ENCODE data around the gene UNC45A.

The UNC45A gene

DNA sequence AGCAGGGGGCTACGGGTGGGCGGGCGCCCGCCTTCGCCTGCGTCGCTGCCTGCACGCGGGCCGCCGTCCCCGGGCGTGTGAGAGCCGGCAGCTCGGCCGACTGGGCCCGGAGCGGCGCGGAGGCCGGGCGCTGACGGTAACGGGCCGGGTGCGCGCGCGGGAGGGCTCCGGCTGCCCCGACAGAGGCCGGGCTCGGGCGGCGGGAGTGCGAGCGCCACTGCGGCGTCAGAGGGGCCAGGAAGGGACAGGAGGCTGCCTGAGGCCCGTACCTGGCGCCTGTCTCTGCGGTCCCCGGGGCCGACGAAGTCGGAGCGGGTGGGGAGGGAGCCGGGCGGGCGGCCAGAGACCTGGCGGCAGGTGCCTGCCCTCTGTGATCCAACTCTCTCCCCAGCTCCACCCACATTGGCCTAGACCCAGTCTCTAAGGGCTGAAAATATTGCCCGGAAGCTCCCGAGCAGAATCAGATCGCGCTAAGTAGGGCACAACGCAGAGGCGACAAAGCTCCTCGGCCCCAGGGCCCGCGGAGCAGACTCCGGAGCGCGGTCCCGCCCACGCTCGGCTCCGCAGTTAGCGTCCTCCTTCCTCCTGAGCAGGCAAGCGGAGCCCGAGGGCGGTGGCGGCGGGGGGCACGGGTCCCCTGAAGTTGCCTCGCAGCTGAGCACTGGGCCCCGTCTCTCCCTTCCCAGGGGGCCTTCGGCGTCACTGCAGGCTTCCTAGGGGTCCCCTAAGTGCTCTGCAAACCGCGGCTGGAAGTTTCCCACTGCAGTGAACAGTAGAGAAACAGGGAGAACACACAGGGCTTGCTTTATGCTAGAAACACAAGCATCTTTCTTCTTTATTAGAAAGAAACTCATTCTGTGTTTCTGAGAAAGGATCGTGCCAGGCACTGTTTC is 32.0 kb upstream of the UNC45A start, which contains the start of gene MAN2A2:
TSS of gene MAN2A2 (plus strand) at position 463 of the 893 bp plus-strand sequence. CDS start 906 bp downstream, outside the sequence.
- Histone ChIP-seq H3K4me3 (ENCODE audit: low read depth, low read length) (peak within 1 kb of the TSS; percentile 49), H3K9me3 (ENCODE audit: severe bottlenecking) (no peaks in the 10 kb centered on the region), H3K27ac (no peak within 1 kb of the TSS), H3K27me3 (ENCODE audit: insufficient read depth, low read depth, severe bottlenecking) (peaks cover 64% of the 10 kb centered on the region), H3K36me3 (no peaks in the 10 kb centered on the region)
- peak; percentile 36 for DNase-seq
- TF ChIP-seq, protein P1, sequence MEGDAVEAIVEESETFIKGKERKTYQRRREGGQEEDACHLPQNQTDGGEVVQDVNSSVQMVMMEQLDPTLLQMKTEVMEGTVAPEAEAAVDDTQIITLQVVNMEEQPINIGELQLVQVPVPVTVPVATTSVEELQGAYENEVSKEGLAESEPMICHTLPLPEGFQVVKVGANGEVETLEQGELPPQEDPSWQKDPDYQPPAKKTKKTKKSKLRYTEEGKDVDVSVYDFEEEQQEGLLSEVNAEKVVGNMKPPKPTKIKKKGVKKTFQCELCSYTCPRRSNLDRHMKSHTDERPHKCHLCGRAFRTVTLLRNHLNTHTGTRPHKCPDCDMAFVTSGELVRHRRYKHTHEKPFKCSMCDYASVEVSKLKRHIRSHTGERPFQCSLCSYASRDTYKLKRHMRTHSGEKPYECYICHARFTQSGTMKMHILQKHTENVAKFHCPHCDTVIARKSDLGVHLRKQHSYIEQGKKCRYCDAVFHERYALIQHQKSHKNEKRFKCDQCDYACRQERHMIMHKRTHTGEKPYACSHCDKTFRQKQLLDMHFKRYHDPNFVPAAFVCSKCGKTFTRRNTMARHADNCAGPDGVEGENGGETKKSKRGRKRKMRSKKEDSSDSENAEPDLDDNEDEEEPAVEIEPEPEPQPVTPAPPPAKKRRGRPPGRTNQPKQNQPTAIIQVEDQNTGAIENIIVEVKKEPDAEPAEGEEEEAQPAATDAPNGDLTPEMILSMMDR (IDR thresholded peaks at IDR 0.05; ENCODE audit: low read depth, low read length) = no peak

GRCh38 chr15:90903733-90904536 is 31.1 kb upstream of the UNC45A start:
- Histone ChIP-seq H3K9me3 (ENCODE audit: severe bottlenecking) (no peaks in the 10 kb centered on the region), H3K27me3 (ENCODE audit: insufficient read depth, low read depth, severe bottlenecking) (peaks cover 65% of the 10 kb centered on the region), H3K36me3 (no peaks in the 10 kb centered on the region), H3K27ac (no peak overlapping the region), H3K4me3 (ENCODE audit: low read depth, low read length) (no peak overlapping the region; the same call in 1 of the 2 replicates)
- DNase-seq = peak; percentile 30
- TF ChIP-seq, protein P1 (IDR thresholded peaks at IDR 0.05; ENCODE audit: low read depth, low read length) = peak; percentile 27

GRCh38 chr15:90904746-90905145 is 30.3 kb upstream of the UNC45A start:
- H3K27me3 ChIP-seq (ENCODE audit: insufficient read depth, low read depth, severe bottlenecking) = peaks cover 59% of the 10 kb centered on the region
- no peak overlapping the region for H3K27ac ChIP-seq
- H3K9me3 ChIP-seq (ENCODE audit: severe bottlenecking) = no peaks in the 10 kb centered on the region
- no peak for DNase-seq
- H3K36me3 ChIP-seq = no peaks in the 10 kb centered on the region
- H3K4me3 ChIP-seq (ENCODE audit: low read depth, low read length) = no peak overlapping the region
- TF ChIP-seq, protein P1 (IDR thresholded peaks at IDR 0.05; ENCODE audit: low read depth, low read length) = no peak

GRCh38 chr15:90905306-90906180 is 29.5 kb upstream of the UNC45A start:
- TF ChIP-seq, protein P1 (IDR thresholded peaks at IDR 0.05; ENCODE audit: low read depth, low read length) = no peak
- no peak for DNase-seq
- Histone ChIP-seq H3K27ac (no peak overlapping the region), H3K4me3 (ENCODE audit: low read depth, low read length) (no peak overlapping the region), H3K9me3 (ENCODE audit: severe bottlenecking) (no peaks in the 10 kb centered on the region), H3K27me3 (ENCODE audit: insufficient read depth, low read depth, severe bottlenecking) (peaks cover 57% of the 10 kb centered on the region), H3K36me3 (no peaks in the 10 kb centered on the region)

DNA sequence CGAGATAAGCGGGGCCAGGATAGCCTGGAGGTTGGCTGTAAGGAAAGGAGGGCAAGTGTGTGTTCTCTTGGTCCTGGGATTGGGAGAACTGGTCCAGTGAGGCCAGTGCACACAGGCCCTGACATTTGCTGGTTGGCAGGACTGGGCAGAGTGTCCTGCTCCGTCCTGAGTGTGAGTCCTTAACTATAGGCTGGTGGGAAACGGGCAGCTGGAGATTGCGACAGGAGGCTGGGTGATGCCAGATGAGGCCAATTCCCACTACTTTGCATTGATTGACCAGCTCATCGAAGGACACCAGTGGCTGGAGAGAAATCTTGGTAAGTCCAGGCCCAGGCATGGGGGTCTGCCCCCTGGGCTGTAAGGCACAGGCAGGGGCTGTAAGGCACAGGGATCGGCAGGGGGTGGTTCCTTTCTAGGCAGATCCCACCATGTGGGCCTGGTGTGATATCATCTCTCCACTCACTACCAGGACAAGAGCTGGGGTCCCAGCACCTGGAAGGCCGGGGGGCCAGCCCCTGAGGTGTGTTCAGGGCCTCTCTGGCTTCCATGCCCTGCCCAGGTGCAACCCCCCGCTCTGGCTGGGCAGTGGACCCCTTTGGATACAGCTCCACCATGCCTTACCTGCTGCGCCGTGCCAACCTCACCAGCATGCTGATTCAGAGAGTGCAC is 28.8 kb upstream of the UNC45A start:
- H3K27me3 ChIP-seq (ENCODE audit: insufficient read depth, low read depth, severe bottlenecking) = peaks cover 53% of the 10 kb centered on the region
- DNase-seq = no peak
- H3K27ac ChIP-seq = no peak overlapping the region
- no peaks in the 10 kb centered on the region for H3K36me3 ChIP-seq
- no peak overlapping the region for H3K4me3 ChIP-seq (ENCODE audit: low read depth, low read length)
- TF ChIP-seq, protein P1 (IDR thresholded peaks at IDR 0.05; ENCODE audit: low read depth, low read length) = no peak
- no peaks in the 10 kb centered on the region for H3K9me3 ChIP-seq (ENCODE audit: severe bottlenecking)
